Measurements from ENCODE around the gene DDIT4.
"Not testable (repeated sequence)": the region's sequence is repeated elsewhere in the genome, so short reads cannot be mapped to it uniquely, and the experiment has no call there.

DDIT4 gene

GRCh38 chr10:72273410-72274212 lies at the start of gene DDIT4:
Gene DDIT4 (plus strand): TSS chr10:72273924. CDS start chr10:72274217, 293 bp downstream.
- peak; percentile 99 for DNase-seq (ENCODE audit: low read depth)

GRCh38 chr10:72224191-72224590 lies 49.5 kb upstream of the DDIT4 start:
- DNase-seq (ENCODE audit: low read depth) = not testable (repeated sequence)

- no peak for DNase-seq (ENCODE audit: low read depth)
Measured at GRCh38 chr10:72226418-72227027, 47.2 kb upstream of the DDIT4 start.

DNA sequence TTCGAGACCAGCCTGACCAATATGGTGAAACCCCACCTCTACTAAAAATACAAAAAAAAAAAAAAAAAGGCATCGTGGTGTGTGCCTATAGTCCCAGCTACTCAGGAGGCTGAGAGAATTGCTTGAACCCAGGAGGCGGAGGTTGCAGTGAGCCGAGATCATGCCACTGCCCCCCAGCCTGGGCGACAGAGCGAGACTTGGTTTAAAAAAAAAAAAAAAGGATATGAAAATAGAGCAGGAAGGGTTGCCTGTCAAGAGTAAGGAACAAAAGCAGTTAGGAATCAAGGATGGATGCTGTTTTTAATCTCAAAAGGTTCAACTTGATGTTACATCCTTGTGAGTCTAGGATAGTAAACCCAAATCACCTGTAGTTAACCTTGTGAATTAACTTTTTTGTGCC lies 45.9 kb upstream of the DDIT4 start:
- DNase-seq (ENCODE audit: low read depth) = no peak

DNA sequence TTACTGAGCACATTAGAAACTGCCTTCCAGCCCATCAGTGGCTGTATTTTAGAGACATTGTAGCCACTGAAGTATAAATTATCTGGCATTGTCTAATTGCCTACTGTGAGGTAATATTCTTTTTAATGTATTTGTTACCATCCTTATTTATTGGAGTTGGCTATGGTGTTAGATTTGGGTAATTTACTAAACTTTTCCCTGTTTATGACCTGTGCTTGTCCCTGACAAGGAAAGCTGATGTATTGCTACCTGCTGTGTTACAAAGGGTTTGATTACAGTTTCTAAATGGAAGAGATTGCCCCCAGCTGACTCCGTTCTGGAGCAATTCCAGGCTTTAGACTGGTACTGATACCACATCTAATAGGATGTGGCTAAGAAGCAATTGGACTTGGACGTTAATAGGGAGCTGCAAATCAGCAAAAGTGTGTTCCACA lies 45.4 kb upstream of the DDIT4 start:
- no peak for DNase-seq (ENCODE audit: low read depth)

- no peak for DNase-seq (ENCODE audit: low read depth)
Measured at GRCh38 chr10:72229261-72230251, 44.2 kb upstream of the DDIT4 start.

DNA sequence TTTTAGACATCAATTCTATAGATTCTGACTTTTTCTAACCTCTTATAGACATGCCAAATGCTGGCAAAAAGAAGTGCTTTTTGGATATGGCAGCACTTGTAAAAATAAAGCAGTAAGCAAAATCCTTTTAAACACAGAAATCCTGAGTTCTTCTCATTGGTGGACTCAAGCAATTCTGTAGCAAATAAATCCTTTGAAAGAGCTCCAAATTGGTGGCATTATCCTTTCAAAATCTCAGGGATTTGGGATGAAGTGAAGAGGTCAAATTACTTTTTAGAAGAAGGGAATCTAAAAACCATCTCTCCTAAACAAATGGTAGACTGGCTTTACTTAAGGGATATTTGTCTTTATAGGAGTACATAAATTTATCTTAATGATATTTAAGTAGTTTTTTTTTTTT lies 40.1 kb upstream of the DDIT4 start:
- no peak for DNase-seq (ENCODE audit: low read depth)

- DNase-seq (ENCODE audit: low read depth) = no peak
Measured at GRCh38 chr10:72234560-72235095, 39.1 kb upstream of the DDIT4 start.

GRCh38 chr10:72235544-72236279 lies 38.0 kb upstream of the DDIT4 start:
- no peak for DNase-seq (ENCODE audit: low read depth)

- DNase-seq (ENCODE audit: low read depth) = no peak
Measured at GRCh38 chr10:72238392-72239175, 35.1 kb upstream of the DDIT4 start.

DNA sequence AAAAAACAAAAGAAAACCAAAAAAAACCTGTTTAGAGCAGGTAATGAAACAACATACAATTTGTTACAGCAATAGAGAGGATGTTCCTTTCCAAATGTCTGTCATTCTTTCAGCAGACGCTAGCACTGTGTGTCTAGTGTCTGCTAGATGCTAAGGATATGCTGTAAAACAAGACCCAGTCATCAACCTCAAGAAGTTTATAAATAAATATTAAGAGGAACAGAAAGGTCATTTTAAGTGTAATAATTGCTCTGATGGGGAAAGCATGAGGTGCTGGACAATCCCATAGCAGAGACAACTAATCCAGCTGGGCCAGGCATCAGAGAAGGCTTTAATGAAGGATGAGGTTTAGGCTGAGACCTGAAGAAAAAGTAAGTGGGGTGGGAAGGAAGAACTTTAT lies 34.3 kb upstream of the DDIT4 start:
- no peak for DNase-seq (ENCODE audit: low read depth)

DNA sequence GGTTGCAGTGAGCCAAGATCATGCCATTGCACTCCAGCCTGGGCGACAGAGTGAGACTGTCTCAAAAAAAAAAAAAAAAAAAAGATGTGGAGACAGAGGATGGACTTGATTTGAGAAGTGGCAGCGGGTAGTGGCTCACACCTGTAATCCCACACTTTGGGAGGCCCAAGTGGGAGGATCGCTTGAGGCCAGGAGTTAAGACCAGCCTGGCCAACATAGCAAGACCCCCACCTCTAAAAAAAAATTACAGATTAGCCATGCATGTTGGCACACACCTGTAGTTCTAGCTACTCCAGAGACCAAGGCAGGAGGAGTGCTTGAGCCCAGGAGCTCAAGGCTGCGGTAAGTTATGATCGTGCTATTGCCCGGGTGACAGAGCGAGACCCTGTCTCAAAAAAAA lies 33.4 kb upstream of the DDIT4 start:
- no peak for DNase-seq (ENCODE audit: low read depth)

- DNase-seq (ENCODE audit: low read depth) = no peak
Measured at GRCh38 chr10:72241691-72242252, 32.0 kb upstream of the DDIT4 start.

DNA sequence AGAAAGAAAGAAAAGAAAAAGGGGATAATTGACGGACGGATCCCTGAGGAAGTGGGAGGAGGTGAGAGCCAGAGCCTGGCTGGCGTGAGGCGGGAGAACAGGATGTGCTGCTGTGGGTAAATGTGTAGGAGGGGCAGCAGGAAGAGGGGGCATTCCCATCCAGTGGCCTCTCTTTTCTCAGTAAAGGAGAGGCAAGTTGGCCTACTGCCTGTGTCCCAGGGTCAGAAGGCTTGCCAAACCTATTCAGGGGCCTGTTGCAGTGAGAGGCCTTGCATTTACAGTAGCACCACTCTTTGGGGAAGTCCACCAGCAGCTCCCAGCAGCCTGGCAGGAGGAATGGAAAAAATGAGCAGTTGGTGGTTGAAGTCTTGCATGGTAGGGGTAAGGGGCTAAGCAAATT lies 31.0 kb upstream of the DDIT4 start:
- no peak for DNase-seq (ENCODE audit: low read depth)

DNA sequence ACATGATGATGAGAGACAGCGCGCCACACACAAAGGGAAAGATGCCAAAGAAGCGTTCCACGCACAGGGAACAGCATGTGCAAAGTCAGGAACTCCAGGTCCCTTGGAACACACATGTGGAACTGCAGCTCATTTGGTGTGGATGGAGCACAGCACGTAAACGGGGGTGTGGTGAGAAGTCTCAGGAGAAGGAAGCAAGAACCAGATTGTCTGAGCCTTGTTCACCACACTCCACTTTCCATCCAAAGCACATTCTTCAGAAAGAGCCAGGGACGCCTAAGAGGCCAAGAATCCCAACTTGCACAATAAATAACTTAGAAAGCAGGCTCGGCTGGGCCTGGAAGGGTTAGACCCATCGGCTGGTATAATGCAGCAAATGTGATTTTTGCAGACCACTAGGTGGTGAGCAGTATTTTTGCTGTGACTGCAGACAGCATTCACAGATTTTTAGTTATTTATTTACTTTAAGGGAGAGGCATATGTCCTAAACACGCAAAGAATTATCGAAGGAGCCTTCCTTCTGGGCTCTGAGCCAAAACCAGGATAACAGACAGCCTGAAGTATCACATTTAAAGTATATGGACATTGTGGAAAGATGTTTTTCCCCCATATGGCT lies 29.8 kb upstream of the DDIT4 start:
- peak; percentile 83 for DNase-seq (ENCODE audit: low read depth)

DNA sequence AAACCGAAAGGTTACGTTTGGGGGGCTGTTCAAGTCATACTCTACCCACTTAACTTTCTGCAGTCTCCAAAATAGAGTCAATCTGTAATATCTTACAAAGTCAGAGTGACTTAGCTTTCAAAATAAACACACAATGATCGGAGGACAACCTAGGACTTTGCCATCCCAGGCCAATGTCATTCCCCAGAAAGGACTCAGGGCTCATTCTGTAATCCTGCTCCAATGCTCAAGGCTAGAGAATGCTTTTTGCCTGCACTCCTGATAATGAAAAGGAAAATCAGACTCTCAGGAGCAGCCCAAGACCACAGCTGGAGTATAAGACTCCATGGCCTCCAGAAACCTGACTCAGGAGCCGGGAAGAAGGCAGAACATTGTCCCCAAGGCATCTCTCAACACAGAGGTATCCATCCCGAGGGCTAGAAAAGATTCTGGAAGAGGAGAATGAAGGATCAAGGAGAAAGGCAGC lies 29.1 kb upstream of the DDIT4 start:
- DNase-seq (ENCODE audit: low read depth) = no peak

- DNase-seq (ENCODE audit: low read depth) = no peak
Measured at GRCh38 chr10:72245949-72246525, 27.7 kb upstream of the DDIT4 start.

GRCh38 chr10:72248468-72249151 lies 25.1 kb upstream of the DDIT4 start:
- no peak for DNase-seq (ENCODE audit: low read depth)

Measured in GM04504 (cell line).